HG02588 (cell line): Measurements from ENCODE around the gene SLC22A2.

Experiments
- ATAC-seq: cut with Tn5 transposase; IDR thresholded peaks from one replicate; pipeline ENCODE4 v1.9.1; 2021; ENCODE audit warnings: mild to moderate bottlenecking, moderate library complexity; ENCODE audit not compliant: unreplicated experiment

Gene SLC22A2

DNA sequence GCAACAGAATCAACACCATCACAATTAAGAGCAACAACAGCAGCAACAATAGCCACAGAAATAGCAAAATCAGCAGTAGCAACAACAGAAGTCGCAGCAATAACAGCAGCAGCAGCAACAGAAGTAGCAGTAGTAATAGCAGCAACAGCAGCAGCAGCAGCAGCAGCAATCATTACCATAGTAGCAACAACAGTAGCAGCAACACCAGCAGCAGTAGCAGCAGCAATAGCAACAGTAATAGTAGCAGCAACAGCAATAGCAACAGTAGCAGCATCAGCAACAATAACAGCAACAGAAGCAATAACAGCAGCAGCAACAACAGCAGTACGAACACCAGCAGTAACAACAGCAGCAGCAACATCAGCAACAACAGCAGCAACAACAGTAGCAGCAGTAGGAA, 39.8 kb downstream of the SLC22A2 start:
- no peak for ATAC-seq

DNA sequence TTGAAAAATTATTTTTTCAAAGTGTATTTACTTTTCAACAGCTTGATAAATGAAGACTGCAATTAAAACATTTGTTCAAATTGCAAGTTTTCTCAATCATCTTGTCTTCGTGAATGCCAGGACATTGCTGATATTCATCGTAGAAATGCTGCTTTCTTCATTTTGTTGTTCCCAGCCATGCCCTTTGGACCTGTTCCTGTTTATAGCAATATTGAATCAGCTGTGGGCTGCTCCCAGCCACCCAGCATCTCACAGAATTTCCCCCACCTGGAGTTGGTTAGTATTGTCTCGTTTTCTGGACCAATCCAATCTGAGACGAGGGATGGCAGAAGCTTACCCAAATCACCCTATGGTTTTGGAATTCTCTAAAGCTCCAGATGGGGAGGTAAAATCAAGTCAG, 40.8 kb downstream of the SLC22A2 start:
- ATAC-seq: no peak

DNA sequence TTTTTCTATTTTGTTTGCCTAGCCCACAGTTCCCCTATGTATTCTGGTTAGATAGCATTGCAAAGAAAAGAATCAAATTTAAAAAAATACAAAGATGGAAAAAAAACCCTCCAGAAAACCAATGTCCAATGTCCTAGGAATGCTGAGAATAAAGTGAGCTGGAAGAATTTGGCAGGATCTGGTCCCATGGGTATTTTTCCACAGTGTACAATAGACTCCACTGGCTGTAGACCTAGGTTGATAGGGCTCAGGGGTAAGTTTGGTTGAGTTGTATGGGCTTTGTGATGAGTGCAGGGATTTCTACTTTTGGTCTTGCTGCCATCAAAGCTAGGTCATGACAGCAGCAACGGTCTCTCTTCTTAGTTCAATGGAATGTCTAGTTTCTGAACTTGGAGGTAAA, 41.5 kb downstream of the SLC22A2 start:
- no peak for ATAC-seq

DNA sequence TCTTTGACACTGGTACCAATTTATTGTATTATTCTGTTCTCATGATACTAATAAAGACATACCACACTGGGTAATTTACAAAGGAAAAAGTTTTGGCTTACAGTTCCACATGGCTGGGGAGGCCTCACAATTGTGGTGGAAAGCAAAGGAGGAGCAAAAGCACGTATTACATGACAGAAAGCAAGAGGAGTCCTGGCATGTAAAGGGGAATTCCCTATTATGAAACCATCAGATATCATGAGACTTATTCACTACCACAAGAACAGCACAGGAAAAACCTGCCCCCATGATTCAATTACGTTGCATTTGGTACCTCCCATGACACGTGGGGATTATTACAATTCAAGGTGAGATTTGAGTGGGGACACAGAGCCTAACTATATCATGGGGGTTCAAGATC, 43.4 kb downstream of the SLC22A2 start:
- no peak for ATAC-seq

DNA sequence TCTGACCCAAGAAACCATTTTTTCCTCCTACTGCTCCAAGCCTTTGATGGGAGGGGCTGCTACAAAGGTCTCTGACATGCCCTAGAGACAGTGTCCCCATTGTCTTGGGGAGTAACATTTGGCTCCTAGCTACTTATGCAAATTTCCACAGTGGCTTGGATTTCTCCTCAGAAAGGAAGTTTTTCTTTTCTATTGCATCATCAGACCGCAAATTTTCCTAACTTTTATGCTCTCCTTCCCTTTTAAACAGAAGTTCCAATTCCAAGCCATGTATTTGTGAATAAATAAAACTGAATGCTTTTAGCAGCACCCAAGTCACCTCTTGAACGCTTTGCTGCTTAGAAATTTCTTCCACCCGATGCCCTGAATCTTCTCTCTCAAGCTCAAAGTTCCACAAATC, 51.0 kb downstream of the SLC22A2 start:
- no peak for ATAC-seq

DNA sequence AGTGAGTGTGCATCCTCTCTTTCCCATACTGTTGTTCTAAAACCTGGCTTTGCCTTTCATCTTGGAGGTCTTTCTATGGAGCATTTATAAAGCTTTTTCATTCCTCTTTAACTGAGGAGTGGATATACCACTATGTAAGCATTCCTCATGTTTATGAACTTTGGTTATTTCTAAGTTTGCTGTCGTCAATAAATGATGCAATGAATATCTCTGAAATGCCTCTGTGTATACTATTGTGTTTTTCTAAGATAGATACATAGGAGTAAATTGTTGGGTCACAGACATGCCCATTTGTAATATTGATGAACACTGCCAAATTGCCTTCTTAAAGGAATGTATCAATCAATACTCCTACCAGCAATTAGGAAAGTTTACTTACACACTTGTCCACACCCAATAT, 53.9 kb downstream of the SLC22A2 start:
- no peak for ATAC-seq

DNA sequence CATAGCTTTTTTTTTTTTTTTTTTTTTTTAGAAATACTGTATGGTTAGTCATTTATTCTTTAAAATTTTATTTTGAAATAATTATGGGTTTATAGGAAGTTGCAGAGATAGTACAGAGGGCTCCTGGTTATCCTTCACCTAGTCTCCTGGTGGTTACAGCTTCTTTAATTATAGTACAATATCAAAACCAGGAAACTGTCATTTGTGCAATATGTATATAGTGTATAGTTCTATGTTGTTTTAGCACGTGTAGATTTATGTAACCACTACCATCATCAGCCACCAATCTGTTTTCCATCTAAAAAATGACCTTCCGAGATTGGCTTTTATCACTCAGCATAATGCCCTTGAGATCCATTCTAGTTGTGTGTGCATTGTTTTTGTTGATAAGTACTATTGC, 54.7 kb downstream of the SLC22A2 start:
- no peak for ATAC-seq

DNA sequence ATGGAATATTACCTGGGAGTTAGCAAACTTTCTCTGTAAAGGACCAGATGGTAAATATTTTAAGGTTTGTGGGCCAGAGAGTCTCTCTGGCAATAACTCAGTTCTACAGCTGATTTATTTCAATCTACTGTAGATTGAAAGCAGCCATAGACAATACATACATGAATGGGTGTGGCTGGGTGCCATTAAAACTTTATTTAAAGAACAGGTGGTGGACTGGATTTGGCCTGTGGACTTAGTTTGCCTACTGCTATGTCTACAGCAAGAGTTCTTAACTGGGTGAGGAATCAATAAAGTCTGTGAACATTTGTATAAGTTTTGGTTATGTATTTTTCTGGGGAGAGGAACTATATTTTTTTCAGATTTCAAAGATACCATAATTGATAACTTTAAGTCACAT, 55.1 kb downstream of the SLC22A2 start:
- no peak for ATAC-seq

DNA sequence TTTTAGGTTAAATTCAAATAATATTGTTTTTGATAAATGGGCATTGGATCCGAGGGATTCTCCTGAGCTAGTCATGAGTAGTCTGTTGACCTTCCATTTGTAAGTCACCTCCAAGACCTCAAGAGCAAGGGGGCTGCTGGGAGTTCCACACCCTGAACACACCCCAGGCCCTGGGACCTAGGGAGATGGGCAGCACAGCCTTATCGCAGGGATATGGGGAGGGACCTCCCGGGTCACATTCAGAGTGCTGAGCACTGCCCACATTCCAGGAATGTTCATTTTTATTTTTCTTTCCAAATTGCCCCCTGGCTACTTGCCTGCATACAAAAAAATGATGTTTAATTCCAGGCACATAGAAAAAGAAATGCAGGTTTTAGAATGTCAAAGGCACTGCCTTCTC, 55.5 kb downstream of the SLC22A2 start:
- ATAC-seq: no peak

DNA sequence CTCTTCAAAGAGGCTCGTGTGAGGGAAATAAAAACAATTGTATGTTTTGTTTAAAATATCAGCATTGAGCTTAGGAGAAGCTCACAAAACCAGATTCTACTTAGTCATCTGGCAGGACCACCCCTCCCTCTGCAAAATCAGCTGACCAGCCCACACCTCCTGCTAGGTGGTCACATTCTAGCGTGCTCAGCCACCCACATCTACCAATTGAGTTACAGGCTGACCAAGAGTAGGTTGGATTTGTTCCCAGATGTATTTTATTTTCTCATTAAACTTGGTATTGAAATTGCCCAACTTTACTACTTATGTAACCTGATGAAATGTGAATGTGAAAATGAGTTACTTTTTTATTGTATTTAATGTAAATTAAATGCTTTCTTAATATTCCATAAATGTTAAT, 56.2 kb downstream of the SLC22A2 start:
- ATAC-seq: no peak

DNA sequence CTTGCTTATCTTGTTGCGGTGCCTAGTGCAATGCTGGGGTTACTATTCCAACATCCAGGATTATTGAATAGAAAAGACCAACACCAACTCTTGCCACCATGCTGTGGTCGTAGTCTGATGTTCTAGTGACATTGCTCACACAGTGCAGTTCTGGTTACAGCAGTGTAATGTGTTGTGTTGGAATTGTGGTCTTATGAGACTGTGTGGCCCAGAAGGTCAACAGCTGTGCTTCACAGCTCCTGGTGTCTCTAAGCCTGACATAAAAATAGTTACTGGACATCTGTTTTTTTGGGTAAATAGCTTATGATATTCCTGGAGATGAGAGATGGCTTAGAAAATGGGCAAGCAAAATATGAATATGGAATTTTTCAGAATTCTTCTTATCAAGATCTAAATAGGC, 57.6 kb downstream of the SLC22A2 start:
- ATAC-seq: no peak

DNA sequence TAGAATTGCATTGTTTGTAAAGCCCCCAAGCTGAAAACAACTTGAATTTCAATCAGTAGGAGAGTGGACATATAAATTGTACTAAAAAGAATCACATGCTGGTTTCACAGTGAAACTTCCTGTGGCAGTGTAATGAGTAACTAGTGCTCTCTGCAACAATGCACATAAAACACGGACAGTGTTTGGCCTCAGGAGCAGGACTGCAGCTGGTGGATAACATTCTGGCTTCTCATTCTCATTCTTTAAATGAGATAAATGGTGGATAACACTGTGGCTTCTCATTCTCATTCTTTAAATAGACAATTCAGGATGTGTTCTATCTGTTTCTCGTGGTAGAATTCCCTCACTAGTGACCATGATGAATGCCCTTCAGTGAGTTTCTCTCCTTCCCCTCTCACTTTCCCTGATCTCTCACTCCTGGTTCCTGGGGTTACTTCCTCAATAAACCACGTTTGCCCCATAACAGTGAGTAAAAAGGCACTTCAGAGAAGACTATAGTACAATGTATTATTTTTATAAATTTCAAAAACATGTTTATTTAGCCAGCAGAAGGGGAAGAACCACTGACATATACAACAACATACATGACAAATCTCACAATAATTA, 59.9 kb downstream of the SLC22A2 start:
- ATAC-seq: peak; percentile 89

DNA sequence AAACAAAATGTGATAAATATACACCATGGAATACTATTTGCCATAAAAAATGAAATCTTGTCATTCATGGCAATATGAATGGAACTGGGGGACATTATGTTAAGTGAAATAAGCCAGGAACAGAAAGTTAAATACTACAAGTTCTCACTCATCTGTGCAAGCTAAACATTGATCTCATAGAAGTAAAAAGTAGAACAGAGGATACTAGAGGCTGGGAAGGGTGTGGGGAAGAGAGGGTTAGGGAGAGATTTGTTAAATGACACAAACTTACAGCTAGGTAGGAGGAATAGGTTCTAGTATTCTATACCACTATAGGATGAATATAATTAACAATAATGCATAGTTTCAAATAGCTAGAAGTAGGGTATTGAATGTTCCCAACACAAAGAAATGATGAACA, 61.0 kb downstream of the SLC22A2 start:
- ATAC-seq: no peak

DNA sequence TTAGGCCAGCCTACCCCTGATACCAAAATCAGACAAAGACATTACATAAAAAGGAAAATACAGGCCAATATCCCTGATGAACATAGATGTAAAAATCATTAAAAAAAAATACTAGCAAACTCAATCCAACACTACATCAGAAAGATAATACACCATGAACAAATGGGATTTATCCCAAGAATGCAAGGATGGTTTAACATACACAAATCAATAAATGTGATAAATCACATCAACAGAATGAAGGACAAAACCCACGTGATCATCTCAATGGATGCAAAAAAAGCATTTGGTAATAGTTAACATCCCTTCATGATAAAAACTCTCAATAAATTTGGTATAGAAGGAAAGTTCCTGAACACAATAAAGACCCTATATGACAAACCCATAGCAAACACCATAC, 63.8 kb downstream of the SLC22A2 start:
- no peak for ATAC-seq

DNA sequence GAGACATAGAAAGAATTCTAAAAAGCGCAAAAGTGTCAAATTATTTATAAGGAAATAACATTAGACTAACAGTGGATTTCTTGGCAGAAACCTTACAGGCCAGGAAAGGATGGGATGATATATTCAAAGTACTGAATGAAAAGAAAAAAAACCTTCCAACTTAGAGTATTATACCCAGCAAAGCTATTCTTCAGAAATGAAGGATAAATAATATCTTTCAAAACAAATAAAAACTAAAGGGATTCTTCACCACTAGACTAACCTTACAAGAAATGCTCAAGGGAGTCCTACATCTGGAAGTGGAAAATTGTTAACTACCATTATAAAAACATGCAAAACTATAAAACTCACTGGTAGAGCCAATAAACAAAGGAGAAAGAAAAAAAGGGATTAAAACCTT, 65.8 kb downstream of the SLC22A2 start:
- ATAC-seq: no peak

DNA sequence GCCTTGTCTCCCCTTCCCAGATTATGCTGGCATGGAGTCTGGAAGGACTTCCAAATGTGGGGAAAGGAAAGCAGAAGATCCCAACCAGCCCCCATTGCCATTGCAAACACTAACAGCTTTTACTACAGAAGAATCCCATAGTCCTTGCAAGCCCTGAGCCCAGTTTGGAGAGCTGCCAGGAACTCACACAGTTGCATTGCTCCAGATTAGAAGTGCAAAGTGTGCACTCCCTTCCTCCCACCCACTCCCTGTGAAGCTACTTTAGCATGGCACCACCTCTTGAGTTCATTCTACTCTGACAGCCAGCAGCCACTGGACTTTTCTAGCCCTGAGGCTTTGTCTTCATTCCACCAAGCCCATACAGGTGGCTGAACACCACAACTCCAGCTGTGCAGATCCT, 67.6 kb downstream of the SLC22A2 start:
- no peak for ATAC-seq

DNA sequence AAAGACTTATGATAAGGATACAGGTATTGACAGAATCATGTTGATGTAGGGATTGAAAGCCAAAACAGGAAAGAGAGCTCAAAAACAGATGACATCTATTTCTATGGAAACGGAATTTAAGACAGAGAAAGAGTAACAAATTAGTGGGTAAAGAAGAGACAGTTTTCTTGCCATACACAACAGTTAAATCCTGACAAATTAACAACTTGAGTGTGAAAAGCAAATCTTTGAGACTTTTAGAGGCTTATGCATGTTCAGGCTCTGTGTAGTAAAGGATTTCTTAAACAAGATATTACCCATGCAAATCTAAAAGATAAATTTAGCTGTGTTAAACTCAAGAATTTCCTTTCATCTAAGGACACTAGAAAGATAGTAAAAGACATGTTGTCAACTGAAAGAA, 68.5 kb downstream of the SLC22A2 start:
- no peak for ATAC-seq

DNA sequence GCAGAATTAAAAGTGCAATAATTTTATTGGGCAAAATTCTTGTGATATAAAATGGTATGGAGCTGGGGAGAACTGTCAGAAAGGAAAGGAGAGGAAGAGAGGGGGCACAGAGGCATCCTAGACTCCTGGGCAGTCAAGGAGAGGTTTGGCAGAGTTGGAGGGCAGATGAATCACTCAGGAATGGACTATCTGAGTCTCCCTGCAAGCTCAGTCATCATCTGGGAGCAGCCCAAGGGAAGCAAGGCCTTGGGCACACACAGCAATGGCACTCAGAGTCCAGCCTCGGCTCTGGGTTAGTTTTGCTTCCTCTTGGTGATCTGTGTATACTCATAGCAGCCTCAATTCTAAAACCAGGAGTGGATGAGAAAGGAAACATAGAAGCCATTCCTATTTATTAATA, 69.8 kb downstream of the SLC22A2 start:
- ATAC-seq: no peak

DNA sequence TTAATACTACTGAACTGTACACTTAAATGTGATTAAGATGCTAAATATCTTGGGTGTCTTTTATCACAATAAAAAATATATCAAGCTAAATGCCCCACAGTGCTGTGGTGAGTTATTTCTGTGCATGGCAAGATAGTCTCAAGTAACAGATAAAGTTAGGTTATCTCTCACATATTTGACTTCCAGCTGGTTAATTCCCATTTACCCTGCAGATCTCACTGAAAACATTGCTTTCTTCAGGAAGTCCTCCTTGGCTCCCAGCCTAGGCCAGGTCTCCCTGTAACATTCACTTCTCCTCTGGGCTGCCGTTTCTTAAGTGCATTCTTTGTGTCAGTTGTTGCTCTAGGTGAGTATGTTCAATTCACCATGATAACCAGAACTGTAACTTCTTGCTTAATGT, 77.9 kb downstream of the SLC22A2 start:
- ATAC-seq: no peak

DNA sequence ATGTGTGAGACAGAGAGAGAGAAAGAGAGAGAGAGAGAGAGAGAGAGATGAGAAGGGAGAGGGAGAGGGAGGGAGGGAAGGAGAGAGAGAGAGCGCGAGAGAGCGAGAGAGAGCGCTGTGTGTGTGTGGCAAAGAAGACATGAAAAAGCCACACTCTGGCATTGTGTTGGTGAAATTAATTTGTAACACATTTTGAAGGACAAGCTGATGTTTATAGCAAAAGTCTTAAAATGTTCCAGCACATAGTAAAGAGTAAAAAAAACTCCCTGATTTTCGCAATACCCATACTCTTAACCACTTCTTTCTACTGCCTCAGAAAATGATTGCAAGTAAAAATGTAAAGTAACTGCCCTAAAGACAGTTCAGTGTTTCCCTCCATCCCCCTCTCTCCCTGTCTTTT, 80.3 kb downstream of the SLC22A2 start:
- ATAC-seq: no peak

DNA sequence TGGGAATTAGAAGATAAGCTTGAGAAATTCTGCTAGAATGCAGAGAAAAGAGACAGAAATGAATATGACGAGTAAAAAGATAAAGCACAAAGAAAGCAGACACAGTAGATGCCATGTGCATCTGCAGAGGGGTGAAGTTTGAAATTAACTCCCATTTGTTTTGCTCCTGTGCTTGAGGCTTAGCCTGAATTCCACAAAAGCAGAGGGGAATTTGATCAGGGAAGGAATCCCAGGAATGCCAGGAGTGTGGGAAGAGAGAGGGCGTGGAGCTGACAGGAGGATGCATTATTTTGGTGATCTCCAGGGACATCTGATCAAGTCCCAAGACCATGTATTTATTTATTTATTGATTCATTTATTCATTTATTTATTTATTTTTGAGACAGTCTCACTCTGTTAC, 81.4 kb downstream of the SLC22A2 start:
- ATAC-seq: no peak

DNA sequence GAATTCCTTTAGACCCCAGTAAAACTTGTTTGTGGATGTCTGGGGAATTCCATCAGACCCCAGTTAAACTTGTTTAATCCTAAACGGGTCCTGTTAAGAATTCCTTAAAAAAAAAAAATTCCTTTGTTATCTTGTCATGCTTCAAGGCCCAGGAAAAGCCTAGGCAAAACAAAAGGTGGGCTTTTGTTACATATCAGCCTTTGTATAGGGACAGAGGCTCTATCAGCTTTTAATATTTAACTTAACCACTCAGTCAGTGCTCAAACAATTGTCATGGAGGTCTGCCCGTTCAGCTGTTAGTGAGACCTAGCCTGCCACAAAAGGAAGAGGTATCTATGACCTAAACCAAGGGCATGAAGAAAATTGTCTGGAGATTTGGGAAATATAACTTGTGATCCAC, 83.9 kb downstream of the SLC22A2 start:
- no peak for ATAC-seq

DNA sequence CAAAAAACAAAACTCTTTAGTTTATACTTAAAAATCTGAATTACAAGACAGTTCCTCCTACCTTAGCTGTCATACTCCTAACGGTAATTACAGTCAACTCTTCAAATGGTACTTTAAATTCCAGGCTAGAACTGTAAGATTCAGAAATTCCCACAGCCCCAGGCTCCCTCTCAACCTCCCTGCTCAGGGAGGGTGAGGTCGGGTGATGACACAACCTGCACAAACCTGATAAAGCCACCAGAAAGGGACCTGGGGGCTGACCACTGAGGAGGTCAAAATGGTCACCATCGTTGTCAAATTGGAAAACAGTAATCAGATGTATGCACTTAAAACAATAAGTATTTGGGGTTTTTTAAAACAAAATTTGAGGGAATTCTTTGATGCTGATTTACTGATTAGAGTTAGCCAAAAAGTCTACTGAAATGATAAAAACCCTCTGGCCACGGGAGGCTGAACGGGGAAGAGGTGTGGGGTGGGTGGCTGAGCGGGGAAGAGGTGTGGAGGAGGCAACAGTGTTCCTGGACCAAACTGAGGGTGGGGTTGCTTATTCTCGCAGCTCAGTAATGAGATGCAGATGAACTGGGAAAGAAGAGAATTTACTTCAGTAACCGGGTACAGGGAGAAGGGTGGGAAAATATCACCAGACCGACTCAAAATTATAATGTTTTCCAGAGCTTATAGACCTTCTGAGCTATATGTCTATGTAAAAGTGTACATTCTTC, 84.7 kb downstream of the SLC22A2 start:
- ATAC-seq: no peak
